Fibroblast of skin of scalp (primary cell): ENCODE data around the gene IL1R2. TPM values are rescaled to one million over a fixed set of nuclear protein-coding genes. Genes with fewer than 3 reads are reported as not detected.

ENCODE experiments used
- DNase-seq: peaks from one replicate; pipeline ENCODE4 v3.0.0-alpha.2; 2013
- polyA plus RNA-seq, 2 experiments: library from polyadenylated mRNA; unstranded; fragments of 120-200 nt; gene quantifications; one replicate each; pipeline ENCODE4 v1.2.1, GENCODE V29; 2013; ENCODE audit not compliant: insufficient read length in 2 of 2

IL1R2 gene
- not detected for polyA plus RNA-seq (2013, experiment 1 of 2; ENCODE audit: insufficient read length)
- 0.20 TPM for polyA plus RNA-seq (2013, experiment 2 of 2; ENCODE audit: insufficient read length)

- no peak for DNase-seq
Observed at GRCh38 chr2:101991721-101992145, at the start of gene IL1R2. TSS of gene IL1R2 (plus strand) at chr2:101991960. CDS start at chr2:102008576, 16,616 bp downstream.

GRCh38 chr2:101942851-101943250, 48.9 kb upstream of the IL1R2 start:
- DNase-seq, result no peak

GRCh38 chr2:101946372-101947039, 45.3 kb upstream of the IL1R2 start:
- peak; percentile 12 for DNase-seq

- DNase-seq, result no peak
Observed at GRCh38 chr2:101947374-101947773, 44.4 kb upstream of the IL1R2 start.

GRCh38 chr2:101948625-101949155, 43.1 kb upstream of the IL1R2 start:
- DNase-seq, result no peak

- DNase-seq, result no peak
Observed at GRCh38 chr2:101949304-101949703, 42.5 kb upstream of the IL1R2 start.

GRCh38 chr2:101951296-101951695, 40.5 kb upstream of the IL1R2 start:
- DNase-seq, result no peak

- no peak for DNase-seq
Observed at GRCh38 chr2:101952551-101952950, 39.2 kb upstream of the IL1R2 start.

- DNase-seq, result peak; percentile 83
Observed at GRCh38 chr2:101956465-101957438, 35.0 kb upstream of the IL1R2 start.

GRCh38 chr2:101958061-101958460, 33.7 kb upstream of the IL1R2 start:
- DNase-seq, result peak; percentile 50

- DNase-seq, result no peak
Observed at GRCh38 chr2:101960819-101961337, 30.9 kb upstream of the IL1R2 start.

GRCh38 chr2:101961338-101962191, 30.2 kb upstream of the IL1R2 start:
- DNase-seq, result peak; percentile 94

- DNase-seq, result no peak
Observed at GRCh38 chr2:101962309-101962708, 29.5 kb upstream of the IL1R2 start.

- no peak for DNase-seq
Observed at GRCh38 chr2:101963198-101963597, 28.6 kb upstream of the IL1R2 start.

GRCh38 chr2:101967826-101968513, 23.8 kb upstream of the IL1R2 start:
- no peak for DNase-seq

GRCh38 chr2:101969723-101970122, 22.0 kb upstream of the IL1R2 start:
- DNase-seq, result no peak

- no peak for DNase-seq
Observed at GRCh38 chr2:101970901-101971300, 20.9 kb upstream of the IL1R2 start.

GRCh38 chr2:101971836-101972235, 19.9 kb upstream of the IL1R2 start:
- DNase-seq, result peak; percentile 36

- DNase-seq, result peak; percentile 94
Observed at GRCh38 chr2:101972621-101973434, 18.9 kb upstream of the IL1R2 start.

- peak; percentile 62 for DNase-seq
Observed at GRCh38 chr2:101974663-101975062, 17.1 kb upstream of the IL1R2 start.
